Posterior cingulate gyrus (tissue), 11 donors: ENCODE results near the gene DNAJC5.
"Not testable (repeated sequence)": the region's sequence is repeated elsewhere in the genome, so short reads cannot be mapped to it uniquely, and the experiment has no call there.

Experiments used
- DNase-seq, 10 donors: peaks; one replicate each; pipeline versions ENCODE4 v3.0.0 to v3.0.0-alpha.2; 2020 to 2021; ENCODE audit warnings: mixed read lengths in 3 of 10
- intact Hi-C: fragments of 100-400 bp; cut with DNase I; formaldehyde crosslinking; loops from one replicate; pipeline ENCODE4 v1.15.1; 2023

The DNAJC5 gene

GRCh38 chr20:63897978-63898561 lies 3.1 kb downstream of the DNAJC5 start:
- DNase-seq = no peak
- intact Hi-C loops = loop anchor here (5.0 kb wide), 1 partner anchor 164 kb away; the partner anchor contains the start of gene TCEA2

GRCh38 chr20:63898882-63899558 lies 4.1 kb downstream of the DNAJC5 start:
- no peak for DNase-seq
- intact Hi-C loops = loop anchor here (5.0 kb wide), 1 partner anchor 163 kb away; the partner anchor contains the start of gene TCEA2

- intact Hi-C loops = no loop called here
- DNase-seq = no peak
These were observed 5.5 kb downstream of the DNAJC5 start for GRCh38 chr20:63900413-63900812.

- intact Hi-C loops = no loop called here
- DNase-seq = no peak
These were observed 9.1 kb downstream of the DNAJC5 start for GRCh38 chr20:63903796-63904561.

GRCh38 chr20:63908008-63908682 lies 13.2 kb downstream of the DNAJC5 start:
- DNase-seq = no peak
- intact Hi-C loops = no loop called here

GRCh38 chr20:63911176-63911575 lies 16.2 kb downstream of the DNAJC5 start:
- peak in 6 of 10 donors; percentile 37 to 89 (median 46) for DNase-seq
- intact Hi-C loops = no loop called here

GRCh38 chr20:63913768-63914167 lies 18.8 kb downstream of the DNAJC5 start:
- DNase-seq = no peak
- intact Hi-C loops = no loop called here

GRCh38 chr20:63915471-63915870 lies 20.5 kb downstream of the DNAJC5 start:
- DNase-seq = peak in 6 of 10 donors; percentile 49 to 90 (median 74)
- intact Hi-C loops = no loop called here

- intact Hi-C loops, DNase-seq: not testable (repeated sequence)
These were observed 21.5 kb downstream of the DNAJC5 start for GRCh38 chr20:63916371-63916939.

- DNase-seq = peak in 8 of 10 donors; percentile 69 to 97 (median 88)
- intact Hi-C loops = no loop called here
These were observed 22.9 kb downstream of the DNAJC5 start for GRCh38 chr20:63917811-63918210.

- DNase-seq = peak in 2 of 10 donors; percentile 44 to 87
- intact Hi-C loops = no loop called here
These were observed 24.2 kb downstream of the DNAJC5 start for GRCh38 chr20:63919130-63919529.

GRCh38 chr20:63920226-63920625 lies 25.3 kb downstream of the DNAJC5 start:
- peak in 1 of 10 donors; percentile 61 for DNase-seq
- intact Hi-C loops = no loop called here

- intact Hi-C loops = no loop called here
- no peak for DNase-seq
These were observed 28.7 kb downstream of the DNAJC5 start for GRCh38 chr20:63923651-63924050.

- intact Hi-C loops = no loop called here
- no peak for DNase-seq
These were observed 29.3 kb downstream of the DNAJC5 start for GRCh38 chr20:63924241-63924640.

- intact Hi-C loops = no loop called here
- no peak for DNase-seq
These were observed 31.4 kb downstream of the DNAJC5 start for GRCh38 chr20:63926298-63926697.

GRCh38 chr20:63929071-63929470 lies 34.1 kb downstream of the DNAJC5 start:
- intact Hi-C loops = no loop called here
- DNase-seq = peak in 1 of 10 donors; percentile 83

GRCh38 chr20:63929473-63929883 lies 34.6 kb downstream of the DNAJC5 start:
- DNase-seq, intact Hi-C loops: not testable (repeated sequence)

- no peak for DNase-seq
- intact Hi-C loops = no loop called here
These were observed 36.1 kb downstream of the DNAJC5 start for GRCh38 chr20:63930971-63931553.

- no peak for DNase-seq
- intact Hi-C loops = no loop called here
These were observed 36.8 kb downstream of the DNAJC5 start for GRCh38 chr20:63931735-63932134.

GRCh38 chr20:63932606-63933160 lies 37.8 kb downstream of the DNAJC5 start:
- DNase-seq = no peak
- intact Hi-C loops = no loop called here
